Measurements from ENCODE around the gene SCN7A.
A peak's percentile ranks its signal among the peaks of the same experiment; 100 is the strongest.

SCN7A gene

DNA sequence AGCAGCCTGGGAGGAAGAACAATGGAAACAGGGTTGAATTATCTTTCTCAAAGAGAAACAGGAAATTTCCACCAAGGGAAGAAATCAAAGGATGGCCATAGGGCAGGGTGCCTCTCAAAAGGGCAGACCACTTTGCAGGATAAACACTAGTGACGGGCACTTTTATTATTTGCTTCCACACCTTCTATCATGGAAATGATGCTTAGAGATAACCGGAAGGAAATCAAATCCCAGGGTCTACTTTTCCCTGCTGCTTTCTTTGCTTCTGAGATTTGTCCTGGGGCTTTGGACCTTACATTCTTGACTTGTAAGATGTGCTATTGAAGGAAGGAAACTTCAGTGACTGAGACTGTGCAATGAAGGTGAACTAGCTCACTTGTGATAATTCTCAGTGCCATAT is 117.2 kb downstream of the SCN7A start:
- Histone ChIP-seq H3K9me3 (ENCODE audit: control insufficient read depth in 2 of 2, low read length in 2 of 2) (no peaks in the 10 kb centered on the region), H3K27me3 (ENCODE audit: control insufficient read depth in 2 of 2, insufficient read depth in 2 of 2, low read length in 2 of 2) (no peaks in the 10 kb centered on the region), H3K4me1 (ENCODE audit: control insufficient read depth in 2 of 2, insufficient read depth in 2 of 2, low read length in 2 of 2) (peaks cover 6 to 13% of the 10 kb centered on the region in 2 donors), H3K27ac (ENCODE audit: low read depth in 2 of 2, low read length in 2 of 2) (no peak overlapping the region), H3K9ac (ENCODE audit: low read depth in 1 of 2, low read length in 2 of 2) (no peak overlapping the region), H3K4me3 (ENCODE audit: low read length in 2 of 2) (no peak overlapping the region), H3K36me3 (ENCODE audit: control insufficient read depth in 2 of 2, insufficient read depth in 2 of 2, low read length in 2 of 2) (no peaks in the 10 kb centered on the region)

DNA sequence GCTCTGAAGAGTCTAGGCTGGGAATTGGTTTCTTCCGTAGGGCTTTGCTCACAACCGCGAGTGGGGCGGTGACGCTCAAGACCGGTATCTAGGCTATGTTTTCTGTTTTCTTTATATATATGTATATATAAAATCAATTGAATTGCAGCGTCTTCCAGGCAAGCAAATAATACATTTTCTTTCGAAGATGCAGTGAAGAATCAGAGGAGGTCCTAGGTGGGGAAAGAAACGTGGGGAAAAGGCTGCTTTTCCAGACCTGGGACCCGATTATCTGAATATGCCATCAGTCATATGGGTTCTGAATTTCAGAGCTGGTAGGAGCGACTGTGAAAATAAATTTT is 117.6 kb downstream of the SCN7A start:
- Histone ChIP-seq H3K27ac (ENCODE audit: low read depth in 2 of 2, low read length in 2 of 2) (peak overlapping the region; percentile 78 to 83), H3K9ac (ENCODE audit: low read depth in 1 of 2, low read length in 2 of 2) (peak overlapping the region in 1 of 2 donors; percentile 77)

DNA sequence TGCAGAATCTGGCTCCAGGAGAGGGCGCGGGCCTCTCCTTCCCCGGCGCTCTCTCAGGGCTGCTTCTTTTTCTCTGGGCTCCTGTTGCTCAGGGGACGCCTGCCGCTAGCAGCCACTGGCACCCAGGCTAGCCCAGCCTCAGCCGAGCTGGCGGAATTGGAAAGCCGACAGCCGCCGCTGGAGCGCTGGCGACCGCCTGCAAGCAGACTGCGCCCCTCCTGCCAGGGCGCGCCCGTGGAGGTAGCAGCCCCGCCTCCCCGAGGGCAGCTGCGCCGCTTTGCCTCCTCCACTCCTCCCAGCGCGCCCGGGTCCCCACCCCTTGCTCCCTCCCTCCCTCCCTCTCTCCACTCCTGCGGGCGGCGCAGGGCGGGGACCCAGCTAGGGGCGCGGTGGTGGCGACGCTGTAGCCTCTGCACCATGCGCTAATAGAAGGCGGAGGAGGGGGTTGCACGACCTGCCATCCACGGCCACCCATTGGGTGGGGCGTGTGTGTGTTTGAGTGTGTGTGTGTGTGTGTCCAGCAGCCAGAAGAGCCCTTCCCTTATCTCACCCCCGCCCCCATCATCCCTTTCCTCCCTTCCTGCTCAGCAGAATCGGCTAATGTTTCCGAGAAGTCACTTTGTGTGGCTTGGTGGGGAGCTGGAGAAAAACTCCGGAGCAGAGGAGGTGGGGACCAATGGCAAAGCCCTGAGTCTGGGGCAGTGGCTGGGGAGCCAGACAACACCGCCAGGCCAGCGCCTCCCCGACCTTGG is 118.1 kb downstream of the SCN7A start, which contains the start of gene SCN9A:
Gene SCN9A, minus strand, starts transcription at position 209 of the 752 bp plus-strand sequence. CDS start 64,188 bp downstream, outside the sequence.
- no peaks in the 10 kb centered on the region for H3K36me3 ChIP-seq (ENCODE audit: control insufficient read depth in 2 of 2, insufficient read depth in 2 of 2, low read length in 2 of 2)
- H3K9me3 ChIP-seq (ENCODE audit: control insufficient read depth in 2 of 2, low read length in 2 of 2): no peaks in the 10 kb centered on the region
- H3K4me1 ChIP-seq (ENCODE audit: control insufficient read depth in 2 of 2, insufficient read depth in 2 of 2, low read length in 2 of 2): peaks cover 6 to 13% of the 10 kb centered on the region in 2 donors
- peak within 1 kb of the TSS; percentile 78 to 83 for H3K27ac ChIP-seq (ENCODE audit: low read depth in 2 of 2, low read length in 2 of 2)
- peak within 1 kb of the TSS; percentile 48 to 77 for H3K9ac ChIP-seq (ENCODE audit: low read depth in 1 of 2, low read length in 2 of 2)
- H3K4me3 ChIP-seq (ENCODE audit: low read length in 2 of 2): peak within 1 kb of the TSS; percentile 82 to 88
- no peaks in the 10 kb centered on the region for H3K27me3 ChIP-seq (ENCODE audit: control insufficient read depth in 2 of 2, insufficient read depth in 2 of 2, low read length in 2 of 2)

More for the DNA sequence above, 117.6 kb downstream of the SCN7A start:
- H3K27me3 ChIP-seq (ENCODE audit: control insufficient read depth in 2 of 2, insufficient read depth in 2 of 2, low read length in 2 of 2): no peaks in the 10 kb centered on the region
- no peaks in the 10 kb centered on the region for H3K36me3 ChIP-seq (ENCODE audit: control insufficient read depth in 2 of 2, insufficient read depth in 2 of 2, low read length in 2 of 2)
- H3K4me3 ChIP-seq (ENCODE audit: low read length in 2 of 2): peak overlapping the region; percentile 77 to 88
- no peaks in the 10 kb centered on the region for H3K9me3 ChIP-seq (ENCODE audit: control insufficient read depth in 2 of 2, low read length in 2 of 2)
- H3K4me1 ChIP-seq (ENCODE audit: control insufficient read depth in 2 of 2, insufficient read depth in 2 of 2, low read length in 2 of 2): peaks cover 6 to 13% of the 10 kb centered on the region in 2 donors

DNA sequence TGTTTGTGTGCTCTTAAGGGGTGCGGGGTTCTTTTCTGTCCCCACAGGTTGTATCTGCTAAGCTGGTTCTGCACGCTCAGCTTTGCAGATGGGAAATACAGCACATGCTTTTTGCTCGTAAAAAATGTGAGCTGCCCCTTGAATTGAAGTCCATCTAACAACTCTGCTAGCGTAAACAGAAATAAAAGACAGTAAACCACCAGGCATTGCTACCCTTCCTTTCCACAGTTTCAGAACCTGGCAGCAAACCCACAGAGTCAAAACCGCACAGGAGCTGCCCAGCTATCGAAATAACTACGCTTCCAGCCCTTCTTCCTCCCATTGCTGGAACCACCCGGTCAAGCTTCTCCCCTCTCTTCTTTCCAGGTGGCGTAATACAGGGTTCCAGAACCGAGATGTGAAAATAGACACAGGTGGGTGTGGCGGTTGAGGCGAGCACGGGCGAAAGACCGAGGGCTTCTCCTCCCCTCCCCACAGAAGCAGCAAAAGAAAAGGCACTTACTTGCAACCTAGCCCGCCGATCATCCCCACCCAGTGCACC is 118.8 kb downstream of the SCN7A start:
- Histone ChIP-seq H3K36me3 (ENCODE audit: control insufficient read depth in 2 of 2, insufficient read depth in 2 of 2, low read length in 2 of 2) (no peaks in the 10 kb centered on the region), H3K9me3 (ENCODE audit: control insufficient read depth in 2 of 2, low read length in 2 of 2) (no peaks in the 10 kb centered on the region), H3K9ac (ENCODE audit: low read depth in 1 of 2, low read length in 2 of 2) (peak overlapping the region; percentile 48 to 77), H3K4me3 (ENCODE audit: low read length in 2 of 2) (peak overlapping the region; percentile 82 to 88), H3K27ac (ENCODE audit: low read depth in 2 of 2, low read length in 2 of 2) (peak overlapping the region; percentile 69 to 83), H3K4me1 (ENCODE audit: control insufficient read depth in 2 of 2, insufficient read depth in 2 of 2, low read length in 2 of 2) (peaks cover 6 to 13% of the 10 kb centered on the region in 2 donors), H3K27me3 (ENCODE audit: control insufficient read depth in 2 of 2, insufficient read depth in 2 of 2, low read length in 2 of 2) (no peaks in the 10 kb centered on the region)

GRCh38 chr2:166373951-166374350 is 120.1 kb downstream of the SCN7A start:
- H3K27ac ChIP-seq (ENCODE audit: low read depth in 2 of 2, low read length in 2 of 2): no peak overlapping the region
- H3K9ac ChIP-seq (ENCODE audit: low read depth in 1 of 2, low read length in 2 of 2): no peak overlapping the region
- no peaks in the 10 kb centered on the region for H3K36me3 ChIP-seq (ENCODE audit: control insufficient read depth in 2 of 2, insufficient read depth in 2 of 2, low read length in 2 of 2)
- no peaks in the 10 kb centered on the region for H3K9me3 ChIP-seq (ENCODE audit: control insufficient read depth in 2 of 2, low read length in 2 of 2)
- no peaks in the 10 kb centered on the region for H3K27me3 ChIP-seq (ENCODE audit: control insufficient read depth in 2 of 2, insufficient read depth in 2 of 2, low read length in 2 of 2)
- H3K4me1 ChIP-seq (ENCODE audit: control insufficient read depth in 2 of 2, insufficient read depth in 2 of 2, low read length in 2 of 2): peaks cover 6 to 13% of the 10 kb centered on the region in 2 donors
- no peak overlapping the region for H3K4me3 ChIP-seq (ENCODE audit: low read length in 2 of 2)

DNA sequence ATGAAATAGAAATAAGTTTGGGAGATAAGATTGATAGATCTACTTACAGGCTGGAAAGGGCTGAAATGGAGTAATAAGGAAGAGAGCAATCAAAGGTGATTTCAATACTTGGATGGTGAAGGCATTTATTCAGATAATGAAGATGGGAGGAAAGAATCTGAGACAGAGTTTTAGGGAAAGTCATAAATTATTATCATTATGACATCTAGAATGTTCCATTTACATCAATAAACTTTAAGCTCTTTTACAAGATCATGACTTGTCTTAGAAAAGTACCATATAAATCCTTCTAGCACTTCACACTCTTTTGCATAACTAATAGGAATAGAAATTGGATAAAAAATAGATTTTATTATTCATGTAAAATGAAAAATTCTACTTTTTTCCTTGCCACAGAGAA is 120.5 kb downstream of the SCN7A start:
- H3K4me1 ChIP-seq (ENCODE audit: control insufficient read depth in 2 of 2, insufficient read depth in 2 of 2, low read length in 2 of 2): peaks cover 6 to 13% of the 10 kb centered on the region in 2 donors
- H3K27ac ChIP-seq (ENCODE audit: low read depth in 2 of 2, low read length in 2 of 2): no peak overlapping the region
- H3K27me3 ChIP-seq (ENCODE audit: control insufficient read depth in 2 of 2, insufficient read depth in 2 of 2, low read length in 2 of 2): no peaks in the 10 kb centered on the region
- no peaks in the 10 kb centered on the region for H3K36me3 ChIP-seq (ENCODE audit: control insufficient read depth in 2 of 2, insufficient read depth in 2 of 2, low read length in 2 of 2)
- H3K9me3 ChIP-seq (ENCODE audit: control insufficient read depth in 2 of 2, low read length in 2 of 2): no peaks in the 10 kb centered on the region
- no peak overlapping the region for H3K4me3 ChIP-seq (ENCODE audit: low read length in 2 of 2)
- H3K9ac ChIP-seq (ENCODE audit: low read depth in 1 of 2, low read length in 2 of 2): no peak overlapping the region

DNA sequence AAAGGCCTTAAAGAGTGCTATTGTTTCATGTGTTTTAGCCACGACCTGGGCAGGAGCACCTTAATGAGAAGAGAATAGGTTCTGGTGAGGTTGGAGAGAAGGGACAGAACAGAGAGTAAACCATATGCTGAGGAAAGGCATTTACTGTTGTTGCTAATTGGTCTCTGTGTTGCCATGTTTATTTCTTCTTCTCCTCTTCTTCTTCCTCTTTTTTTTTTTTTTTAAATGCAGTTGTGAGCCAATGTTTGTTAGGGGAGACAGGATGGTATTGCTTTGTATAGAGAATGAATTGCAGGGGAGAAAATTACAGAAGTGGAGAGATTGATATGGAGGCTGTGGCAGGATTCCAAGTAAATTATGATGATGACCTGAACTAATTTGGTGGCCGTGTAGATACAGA is 120.9 kb downstream of the SCN7A start:
- H3K4me1 ChIP-seq (ENCODE audit: control insufficient read depth in 2 of 2, insufficient read depth in 2 of 2, low read length in 2 of 2): peaks cover 6 to 13% of the 10 kb centered on the region in 2 donors
- H3K36me3 ChIP-seq (ENCODE audit: control insufficient read depth in 2 of 2, insufficient read depth in 2 of 2, low read length in 2 of 2): no peaks in the 10 kb centered on the region
- no peak overlapping the region for H3K27ac ChIP-seq (ENCODE audit: low read depth in 2 of 2, low read length in 2 of 2)
- H3K9ac ChIP-seq (ENCODE audit: low read depth in 1 of 2, low read length in 2 of 2): no peak overlapping the region
- no peak overlapping the region for H3K4me3 ChIP-seq (ENCODE audit: low read length in 2 of 2)
- no peaks in the 10 kb centered on the region for H3K9me3 ChIP-seq (ENCODE audit: control insufficient read depth in 2 of 2, low read length in 2 of 2)
- no peaks in the 10 kb centered on the region for H3K27me3 ChIP-seq (ENCODE audit: control insufficient read depth in 2 of 2, insufficient read depth in 2 of 2, low read length in 2 of 2)

GRCh38 chr2:166372046-166372445 is 122.0 kb downstream of the SCN7A start:
- Histone ChIP-seq H3K36me3 (ENCODE audit: control insufficient read depth in 2 of 2, insufficient read depth in 2 of 2, low read length in 2 of 2) (no peaks in the 10 kb centered on the region), H3K27me3 (ENCODE audit: control insufficient read depth in 2 of 2, insufficient read depth in 2 of 2, low read length in 2 of 2) (no peaks in the 10 kb centered on the region), H3K4me3 (ENCODE audit: low read length in 2 of 2) (no peak overlapping the region), H3K4me1 (ENCODE audit: control insufficient read depth in 2 of 2, insufficient read depth in 2 of 2, low read length in 2 of 2) (peaks cover 6 to 13% of the 10 kb centered on the region in 2 donors), H3K9me3 (ENCODE audit: control insufficient read depth in 2 of 2, low read length in 2 of 2) (no peaks in the 10 kb centered on the region), H3K27ac (ENCODE audit: low read depth in 2 of 2, low read length in 2 of 2) (no peak overlapping the region), H3K9ac (ENCODE audit: low read depth in 1 of 2, low read length in 2 of 2) (no peak overlapping the region)

GRCh38 chr2:166365803-166366420 is 128.1 kb downstream of the SCN7A start:
- Histone ChIP-seq H3K36me3 (ENCODE audit: control insufficient read depth in 2 of 2, insufficient read depth in 2 of 2, low read length in 2 of 2) (no peaks in the 10 kb centered on the region), H3K9me3 (ENCODE audit: control insufficient read depth in 2 of 2, low read length in 2 of 2) (no peaks in the 10 kb centered on the region), H3K4me1 (ENCODE audit: control insufficient read depth in 2 of 2, insufficient read depth in 2 of 2, low read length in 2 of 2) (no peaks in the 10 kb centered on the region), H3K27ac (ENCODE audit: low read depth in 2 of 2, low read length in 2 of 2) (no peak overlapping the region), H3K27me3 (ENCODE audit: control insufficient read depth in 2 of 2, insufficient read depth in 2 of 2, low read length in 2 of 2) (no peaks in the 10 kb centered on the region), H3K4me3 (ENCODE audit: low read length in 2 of 2) (no peak overlapping the region), H3K9ac (ENCODE audit: low read depth in 1 of 2, low read length in 2 of 2) (no peak overlapping the region)

DNA sequence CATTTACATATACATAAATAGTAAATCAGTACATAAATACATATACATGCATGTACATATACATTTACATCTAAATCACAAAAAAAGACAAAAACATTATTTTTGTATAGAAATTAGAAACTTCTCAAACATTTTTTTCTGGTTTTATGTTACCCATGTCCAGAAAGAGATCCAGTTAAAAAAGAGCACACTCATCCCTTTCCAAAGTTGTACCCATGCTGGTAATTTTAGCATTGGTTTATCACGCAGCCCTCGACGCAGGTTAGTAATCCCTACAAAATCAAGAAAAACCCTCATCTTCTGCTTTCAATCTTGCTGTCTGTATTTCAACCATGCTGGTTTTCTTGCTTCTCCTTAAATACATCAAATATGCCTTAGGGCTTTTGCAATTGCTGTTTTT is 128.8 kb downstream of the SCN7A start:
- H3K4me3 ChIP-seq (ENCODE audit: low read length in 2 of 2): no peak overlapping the region
- no peak overlapping the region for H3K27ac ChIP-seq (ENCODE audit: low read depth in 2 of 2, low read length in 2 of 2)
- H3K9me3 ChIP-seq (ENCODE audit: control insufficient read depth in 2 of 2, low read length in 2 of 2): no peaks in the 10 kb centered on the region
- no peaks in the 10 kb centered on the region for H3K4me1 ChIP-seq (ENCODE audit: control insufficient read depth in 2 of 2, insufficient read depth in 2 of 2, low read length in 2 of 2)
- no peak overlapping the region for H3K9ac ChIP-seq (ENCODE audit: low read depth in 1 of 2, low read length in 2 of 2)
- H3K36me3 ChIP-seq (ENCODE audit: control insufficient read depth in 2 of 2, insufficient read depth in 2 of 2, low read length in 2 of 2): no peaks in the 10 kb centered on the region
- H3K27me3 ChIP-seq (ENCODE audit: control insufficient read depth in 2 of 2, insufficient read depth in 2 of 2, low read length in 2 of 2): no peaks in the 10 kb centered on the region
